Measurements from ENCODE around the gene MFGE8.

DNA sequence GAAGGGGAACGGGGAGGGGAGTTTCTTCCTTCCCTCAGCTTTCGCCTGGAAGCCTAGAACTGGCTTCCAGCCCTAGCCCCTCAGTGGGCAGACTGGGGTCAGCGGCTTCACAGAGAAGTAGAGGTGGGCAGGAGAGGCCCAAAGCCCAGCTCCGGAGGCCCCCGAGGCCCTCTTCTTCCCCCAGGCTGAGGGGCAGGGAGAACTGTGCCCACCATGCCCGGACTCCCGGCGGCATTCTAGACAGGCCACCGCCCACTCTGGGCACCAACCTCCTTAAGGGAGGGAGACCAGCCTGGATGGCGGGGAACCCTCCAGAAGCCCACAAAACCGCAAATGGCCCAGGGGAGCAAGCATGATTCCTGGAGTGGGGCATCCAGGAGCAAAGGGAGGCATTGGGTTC, 35.8 kb downstream of the MFGE8 start:
- TF ChIP-seq EZH2phosphoT487 (IDR thresholded peaks at IDR 0.05; ENCODE audit: insufficient read depth, low read depth) (no peak), EZH2 (IDR thresholded peaks at IDR 0.05; ENCODE audit: insufficient read depth, poor library complexity, severe bottlenecking) (no peak)

Measured in GM23248 (cell line).